Left lung (tissue), 10 donors: ENCODE measurements around the gene ITGA11. TPM values are rescaled to one million over a fixed set of nuclear protein-coding genes. Genes with fewer than 3 reads are reported as not detected.

Experiments
- ATAC-seq: fragments of 200-7000 bp; cut with Tn5 transposase; one replicate; pipeline ENCODE4 v1.9.1; 2020; ENCODE audit warnings: moderate library complexity
- DNase-seq, 4 donors: peaks; one replicate each; pipeline ENCODE4 v3.0.0-alpha.2; 2013 to 2020
- H3K27ac ChIP-seq, 2 donors: fragments of 200-600 bp; sonication (generic) in 1 of 2; one replicate each; pipeline versions ENCODE4 v1.5.0 to v1.8.0; 2020 to 2021
- H3K27me3 ChIP-seq, 2 donors: fragments of 200-600 bp; sonication (generic) in 1 of 2; one replicate each; pipeline versions ENCODE4 v1.5.0 to v1.8.0; 2020 to 2021
- H3K36me3 ChIP-seq, 2 donors: fragments of 200-600 bp; sonication (generic) in 1 of 2; one replicate each; pipeline versions ENCODE4 v1.5.0 to v1.8.0; 2020 to 2021
- H3K4me1 ChIP-seq, 2 donors: fragments of 200-600 bp; one replicate each; pipeline ENCODE4 v1.8.0; 2021
- H3K4me3 ChIP-seq, 2 donors: fragments of 200-600 bp; sonication (generic) in 1 of 2; one replicate each; pipeline versions ENCODE4 v1.5.0 to v1.8.0; 2020 to 2021; ENCODE audit warnings: mild to moderate bottlenecking in 1 of 2
- H3K9me3 ChIP-seq, 2 donors: fragments of 200-600 bp; sonication (generic) in 1 of 2; one replicate each; pipeline versions ENCODE4 v1.5.0 to v1.8.0; 2020 to 2021
- intact Hi-C, 2 donors: fragments of 100-400 bp; cut with DNase I; formaldehyde crosslinking; loops; one replicate each; pipeline versions ENCODE4 v1.11.2 to v1.14.2; 2022
- polyA plus RNA-seq, 6 donors: library from polyadenylated mRNA; unstranded; fragments of 120-200 nt; gene quantifications; one replicate each; pipeline ENCODE4 v1.2.1, GENCODE V29; 2013; ENCODE audit not compliant: insufficient read length in 6 of 6
- total RNA-seq, 2 donors: library from RNA; stranded (reverse); fragmentation: NEBNext Ultra II Directional; extraction: Animal tissue kit (Norgen Biotek cat#: 25700); gene quantifications; one replicate each; pipeline ENCODE4 v1.2.1, GENCODE V29; 2021
- TF ChIP-seq, protein P1 (sequence below), 2 donors: fragments of 200-600 bp; sonication (generic) in 1 of 2; IDR thresholded peaks; one replicate each; pipeline versions ENCODE4 v1.5.0 to v1.8.0; 2021; ENCODE audit warnings: antibody characterized with exemption in 2 of 2
- donor health status: DM: no; HTN: yes; CAD: no.
- donor health status: DM: no; HTN: no; CAD: no.

ITGA11 gene
- total and polyA plus RNA-seq, 8 donors, result 1.1 to 7.3 (median 1.8) TPM

GRCh38 chr15:68372291-68372811 is 59.6 kb downstream of the ITGA11 start:
- TF ChIP-seq, protein P1, sequence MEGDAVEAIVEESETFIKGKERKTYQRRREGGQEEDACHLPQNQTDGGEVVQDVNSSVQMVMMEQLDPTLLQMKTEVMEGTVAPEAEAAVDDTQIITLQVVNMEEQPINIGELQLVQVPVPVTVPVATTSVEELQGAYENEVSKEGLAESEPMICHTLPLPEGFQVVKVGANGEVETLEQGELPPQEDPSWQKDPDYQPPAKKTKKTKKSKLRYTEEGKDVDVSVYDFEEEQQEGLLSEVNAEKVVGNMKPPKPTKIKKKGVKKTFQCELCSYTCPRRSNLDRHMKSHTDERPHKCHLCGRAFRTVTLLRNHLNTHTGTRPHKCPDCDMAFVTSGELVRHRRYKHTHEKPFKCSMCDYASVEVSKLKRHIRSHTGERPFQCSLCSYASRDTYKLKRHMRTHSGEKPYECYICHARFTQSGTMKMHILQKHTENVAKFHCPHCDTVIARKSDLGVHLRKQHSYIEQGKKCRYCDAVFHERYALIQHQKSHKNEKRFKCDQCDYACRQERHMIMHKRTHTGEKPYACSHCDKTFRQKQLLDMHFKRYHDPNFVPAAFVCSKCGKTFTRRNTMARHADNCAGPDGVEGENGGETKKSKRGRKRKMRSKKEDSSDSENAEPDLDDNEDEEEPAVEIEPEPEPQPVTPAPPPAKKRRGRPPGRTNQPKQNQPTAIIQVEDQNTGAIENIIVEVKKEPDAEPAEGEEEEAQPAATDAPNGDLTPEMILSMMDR (IDR thresholded peaks at IDR 0.05), result peak in 1 of 2 donors; percentile 27
- Histone ChIP-seq H3K9me3 (no peaks in the 10 kb centered on the region), H3K36me3 (no peaks in the 10 kb centered on the region), H3K27me3 (no peaks in the 10 kb centered on the region), H3K4me3 (no peak overlapping the region), H3K4me1 (peaks cover 0 to 4% of the 10 kb centered on the region in 2 donors), H3K27ac (no peak overlapping the region)
- intact Hi-C loops, result no loop called here
- ATAC-seq (peak; percentile 34), DNase-seq (no peak)

GRCh38 chr15:68371851-68372250 is 60.1 kb downstream of the ITGA11 start:
- DNase-seq, result no peak
- Histone ChIP-seq H3K27me3 (no peaks in the 10 kb centered on the region), H3K9me3 (no peaks in the 10 kb centered on the region), H3K27ac (no peak overlapping the region), H3K4me3 (no peak overlapping the region), H3K4me1 (peaks cover 0 to 4% of the 10 kb centered on the region in 2 donors), H3K36me3 (no peaks in the 10 kb centered on the region)
- TF ChIP-seq, protein P1 (IDR thresholded peaks at IDR 0.05), result no peak
- intact Hi-C loops, result no loop called here
- no peak for ATAC-seq

- no peak overlapping the region for H3K27ac ChIP-seq
- ATAC-seq, result no peak
- TF ChIP-seq, protein P1 (IDR thresholded peaks at IDR 0.05), result no peak
- intact Hi-C loops, result no loop called here
- no peaks in the 10 kb centered on the region for H3K27me3 ChIP-seq
- peaks cover 0 to 4% of the 10 kb centered on the region in 2 donors for H3K4me1 ChIP-seq
- no peaks in the 10 kb centered on the region for H3K36me3 ChIP-seq
- no peaks in the 10 kb centered on the region for H3K9me3 ChIP-seq
- DNase-seq, result no peak
- no peak overlapping the region for H3K4me3 ChIP-seq
Measured at GRCh38 chr15:68371160-68371559, 60.8 kb downstream of the ITGA11 start.

DNA sequence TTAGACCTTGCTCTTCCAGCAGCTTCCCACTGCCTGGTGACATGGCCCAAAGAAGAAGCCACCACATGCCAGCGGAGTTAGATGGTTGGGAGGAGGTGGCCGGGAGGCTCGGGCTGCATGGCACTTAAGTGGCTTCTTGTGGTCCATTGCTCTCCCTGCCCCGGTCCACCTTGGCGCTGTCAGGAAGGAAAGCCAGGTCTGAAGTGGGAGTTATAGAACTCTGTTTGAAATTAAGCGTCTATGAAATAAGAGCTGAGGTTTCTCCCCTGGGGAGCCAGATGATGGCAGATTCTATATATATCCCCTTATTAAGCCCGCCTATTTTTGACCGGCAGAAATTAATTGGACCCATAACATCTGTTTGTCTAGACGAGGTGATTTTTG is 61.2 kb downstream of the ITGA11 start:
- no peak overlapping the region for H3K4me3 ChIP-seq
- TF ChIP-seq, protein P1 (IDR thresholded peaks at IDR 0.05), result no peak
- no peak overlapping the region for H3K27ac ChIP-seq
- intact Hi-C loops, result no loop called here
- no peak for ATAC-seq
- H3K4me1 ChIP-seq, result peaks cover 1 to 4% of the 10 kb centered on the region in 2 donors
- no peaks in the 10 kb centered on the region for H3K9me3 ChIP-seq
- H3K36me3 ChIP-seq, result no peaks in the 10 kb centered on the region
- H3K27me3 ChIP-seq, result no peaks in the 10 kb centered on the region
- DNase-seq, result no peak

DNA sequence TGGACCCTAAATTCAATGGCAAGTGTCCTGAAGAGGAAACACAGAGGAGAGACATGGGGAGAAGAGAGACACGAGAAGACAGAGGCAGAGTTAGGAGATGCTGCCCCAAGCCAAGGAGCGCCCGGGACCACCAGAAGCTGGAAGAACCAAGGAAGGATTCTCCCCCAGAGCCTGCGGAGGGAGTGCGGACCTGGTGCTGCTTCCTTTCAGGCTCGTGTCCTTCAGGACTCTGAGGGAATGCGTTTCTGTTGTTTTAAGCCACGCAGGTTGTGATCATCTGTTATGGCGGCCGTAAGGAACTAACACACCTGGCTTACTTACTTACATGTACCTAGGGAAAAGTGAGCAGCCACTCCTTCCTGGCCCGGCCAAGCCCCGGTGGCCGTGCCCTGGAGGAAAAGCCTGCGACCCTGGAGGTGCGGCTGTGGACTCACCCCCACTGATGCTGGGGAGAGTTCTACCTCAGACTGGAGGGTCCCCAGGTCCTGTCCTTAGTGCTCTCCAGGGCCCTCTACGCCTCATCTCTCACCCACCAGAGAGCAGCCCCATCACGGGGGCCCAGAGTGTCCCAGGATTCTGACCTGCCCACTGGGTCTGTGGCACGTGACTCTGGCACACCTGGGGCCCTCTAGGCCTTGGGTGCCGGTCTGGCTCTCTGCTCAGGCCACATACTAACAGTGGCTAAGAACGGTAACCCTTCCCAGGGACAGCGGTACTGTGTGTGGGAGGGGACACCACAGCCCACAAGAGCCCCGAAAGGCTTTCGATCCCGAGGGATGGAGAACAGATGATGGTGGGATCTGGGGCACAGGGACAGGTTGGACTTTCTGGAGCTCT is 61.8 kb downstream of the ITGA11 start:
- Histone ChIP-seq H3K27me3 (no peaks in the 10 kb centered on the region), H3K27ac (no peak overlapping the region), H3K9me3 (no peaks in the 10 kb centered on the region), H3K36me3 (no peaks in the 10 kb centered on the region), H3K4me3 (no peak overlapping the region), H3K4me1 (peaks cover 3 to 6% of the 10 kb centered on the region in 2 donors)
- ATAC-seq, result no peak
- no peak for DNase-seq
- intact Hi-C loops, result no loop called here
- TF ChIP-seq, protein P1 (IDR thresholded peaks at IDR 0.05), result no peak
